Measurements from ENCODE around the gene OBP2B.

Gene OBP2B

DNA sequence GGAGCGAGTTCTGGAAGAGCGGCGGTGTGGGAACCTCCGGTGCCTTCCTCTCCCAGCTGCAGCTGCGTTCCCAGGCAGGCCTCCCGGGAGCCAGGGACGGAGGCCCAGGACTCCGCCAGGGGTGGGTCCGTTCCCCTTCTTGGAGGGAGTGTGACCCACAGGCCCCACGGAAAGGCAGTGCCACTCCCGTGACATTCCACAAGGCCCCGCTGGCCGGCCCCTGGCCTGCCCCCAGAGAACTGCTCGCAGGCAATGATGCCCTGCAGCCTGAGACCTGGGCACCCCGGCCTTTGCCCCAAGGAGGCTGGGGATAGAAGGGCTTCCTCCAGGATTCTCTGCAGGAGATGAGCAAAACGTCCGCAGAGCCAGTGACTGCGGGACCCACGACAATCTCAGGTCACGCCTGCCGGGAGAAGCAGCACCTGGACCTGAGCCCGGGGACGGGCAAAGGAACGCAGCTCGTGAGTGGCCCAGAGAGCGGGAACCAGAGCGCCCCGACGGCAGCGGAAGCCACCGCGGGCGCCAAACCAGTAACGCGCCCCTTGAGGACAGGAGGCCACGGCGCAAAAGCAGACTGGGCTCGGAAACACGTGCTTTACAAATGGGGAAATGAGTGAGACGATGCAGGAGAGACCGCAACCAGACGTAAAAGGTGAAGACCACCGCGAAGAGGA lies 9.3 kb downstream of the OBP2B start:
- Histone ChIP-seq H3K9me3 (ENCODE audit: severe bottlenecking) (no peaks in the 10 kb centered on the region), H3K4me3 (ENCODE audit: low read depth, low read length) (no peak overlapping the region), H3K27me3 (ENCODE audit: insufficient read depth, low read depth, severe bottlenecking) (no peaks in the 10 kb centered on the region), H3K27ac (no peak overlapping the region), H3K36me3 (no peaks in the 10 kb centered on the region)
- DNase-seq: no peak
- no peak for TF ChIP-seq CTCF (IDR thresholded peaks at IDR 0.05; ENCODE audit: low read depth, low read length)

DNA sequence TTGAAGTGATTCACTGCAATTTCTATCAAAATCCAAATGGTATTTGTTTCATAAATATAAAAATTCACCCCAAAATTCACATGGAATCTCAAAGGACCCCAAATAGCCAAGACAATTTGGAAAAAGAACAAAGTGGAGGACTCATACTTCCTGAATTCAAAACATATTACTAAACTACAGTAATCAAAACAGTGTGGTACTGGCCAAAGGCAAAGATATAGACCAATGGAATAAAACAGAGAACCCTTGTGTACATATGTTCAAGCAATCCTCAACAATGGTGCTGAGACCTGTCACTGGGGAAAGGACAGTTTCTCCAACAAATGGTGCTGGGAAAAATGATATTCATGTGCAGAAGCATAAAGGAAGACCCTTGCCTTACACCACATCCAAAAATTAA lies 14.0 kb downstream of the OBP2B start:
- TF ChIP-seq CTCF (IDR thresholded peaks at IDR 0.05; ENCODE audit: low read depth, low read length): no peak

GRCh38 chr9:133194597-133194996 lies 14.5 kb downstream of the OBP2B start:
- H3K36me3 ChIP-seq: no peaks in the 10 kb centered on the region
- no peak for TF ChIP-seq CTCF (IDR thresholded peaks at IDR 0.05; ENCODE audit: low read depth, low read length)
- peaks cover 6% of the 10 kb centered on the region for H3K9me3 ChIP-seq (ENCODE audit: severe bottlenecking)
- no peak overlapping the region for H3K4me3 ChIP-seq (ENCODE audit: low read depth, low read length)
- peaks cover 12% of the 10 kb centered on the region for H3K27me3 ChIP-seq (ENCODE audit: insufficient read depth, low read depth, severe bottlenecking)
- H3K27ac ChIP-seq: no peak overlapping the region
- DNase-seq: no peak

More for the DNA sequence above, 14.0 kb downstream of the OBP2B start:
- no peak for DNase-seq
- H3K9me3 ChIP-seq (ENCODE audit: severe bottlenecking): peaks cover 6% of the 10 kb centered on the region
- H3K36me3 ChIP-seq: no peaks in the 10 kb centered on the region
- peaks cover 12% of the 10 kb centered on the region for H3K27me3 ChIP-seq (ENCODE audit: insufficient read depth, low read depth, severe bottlenecking)
- no peak overlapping the region for H3K4me3 ChIP-seq (ENCODE audit: low read depth, low read length)
- no peak overlapping the region for H3K27ac ChIP-seq

- DNase-seq: no peak
- no peak overlapping the region for H3K4me3 ChIP-seq (ENCODE audit: low read depth, low read length)
- TF ChIP-seq CTCF (IDR thresholded peaks at IDR 0.05; ENCODE audit: low read depth, low read length): no peak
- peaks cover 20% of the 10 kb centered on the region for H3K27me3 ChIP-seq (ENCODE audit: insufficient read depth, low read depth, severe bottlenecking)
- H3K9me3 ChIP-seq (ENCODE audit: severe bottlenecking): peaks cover 6% of the 10 kb centered on the region
- no peaks in the 10 kb centered on the region for H3K36me3 ChIP-seq
- no peak overlapping the region for H3K27ac ChIP-seq
These were observed 17.1 kb downstream of the OBP2B start for GRCh38 chr9:133191989-133192388.

GRCh38 chr9:133189826-133190225 lies 19.2 kb downstream of the OBP2B start:
- Histone ChIP-seq H3K9me3 (ENCODE audit: severe bottlenecking) (peaks cover 6% of the 10 kb centered on the region), H3K27ac (no peak overlapping the region), H3K36me3 (no peaks in the 10 kb centered on the region), H3K4me3 (ENCODE audit: low read depth, low read length) (no peak overlapping the region), H3K27me3 (ENCODE audit: insufficient read depth, low read depth, severe bottlenecking) (peaks cover 26% of the 10 kb centered on the region)
- DNase-seq: no peak
- no peak for TF ChIP-seq CTCF (IDR thresholded peaks at IDR 0.05; ENCODE audit: low read depth, low read length)

DNA sequence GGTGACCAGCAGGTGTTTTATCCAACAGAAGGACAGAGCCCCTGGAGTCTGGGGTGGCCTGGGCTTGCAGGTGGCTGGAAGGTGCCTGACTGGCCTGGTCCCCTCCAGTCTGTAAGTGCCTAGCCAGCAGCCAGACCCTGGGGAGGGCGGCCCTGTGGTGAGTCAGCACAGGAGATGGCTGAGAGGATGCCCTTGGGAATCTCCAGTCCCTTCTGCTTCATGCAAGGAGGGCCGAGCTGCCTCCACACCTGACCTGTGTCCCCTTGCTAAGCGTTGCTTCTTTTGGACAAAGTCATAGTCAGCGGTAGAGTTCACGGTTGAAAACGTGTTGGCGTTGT lies 20.2 kb downstream of the OBP2B start:
- Histone ChIP-seq H3K27me3 (ENCODE audit: insufficient read depth, low read depth, severe bottlenecking) (peaks cover 27% of the 10 kb centered on the region), H3K9me3 (ENCODE audit: severe bottlenecking) (peaks cover 6% of the 10 kb centered on the region), H3K27ac (no peak overlapping the region), H3K36me3 (no peaks in the 10 kb centered on the region), H3K4me3 (ENCODE audit: low read depth, low read length) (no peak overlapping the region)
- no peak for TF ChIP-seq CTCF (IDR thresholded peaks at IDR 0.05; ENCODE audit: low read depth, low read length)
- DNase-seq: no peak
